NT2/D1 (cell line): ENCODE data around the gene TDRD7.

Experiments used
- DNase-seq: peaks from one replicate; pipeline ENCODE4 v3.0.0-alpha.2; 2011; ENCODE audit warnings: low read depth, low spot score
- H3K27me3 ChIP-seq: 2 replicates; pipeline ENCODE4 v1.6.0; 2011; ENCODE audit warnings: mild to moderate bottlenecking; ENCODE audit not compliant: insufficient read length, insufficient read depth
- H3K36me3 ChIP-seq: 2 replicates; pipeline ENCODE4 v1.6.1; 2011; ENCODE audit warnings: mild to moderate bottlenecking, low read length, mixed read lengths; ENCODE audit not compliant: insufficient read depth, insufficient read length
- H3K4me1 ChIP-seq: 2 replicates; pipeline ENCODE4 v1.5.1; 2011; ENCODE audit not compliant: insufficient read depth, insufficient read length
- H3K4me3 ChIP-seq: 2 replicates; pipeline ENCODE4 v1.5.1; 2011; ENCODE audit warnings: low read depth; ENCODE audit not compliant: insufficient read length
- H3K9ac ChIP-seq: 2 replicates; pipeline ENCODE4 v1.6.0; 2011; ENCODE audit warnings: low read depth; ENCODE audit not compliant: insufficient read length
- H3K9me3 ChIP-seq: 2 replicates; pipeline ENCODE4 v1.5.1; 2011; ENCODE audit warnings: mild to moderate bottlenecking, low read length; ENCODE audit not compliant: insufficient read depth
- SUZ12 ChIP-seq: IDR thresholded peaks from 2 replicates; pipeline ENCODE4 v1.6.1; 2011; ENCODE audit not compliant: insufficient read length, insufficient read depth; ENCODE audit errors: extremely low read depth
- YY1 ChIP-seq: IDR thresholded peaks from 2 replicates; pipeline ENCODE4 v1.6.1; 2011; ENCODE audit not compliant: insufficient read length, insufficient read depth
- ZNF274 ChIP-seq: IDR thresholded peaks from 2 replicates; pipeline ENCODE4 v1.6.1; 2011; ENCODE audit warnings: mild to moderate bottlenecking, low read depth, low read length

The TDRD7 gene

GRCh38 chr9:97500263-97500662 is 88.4 kb downstream of the TDRD7 start:
- Histone ChIP-seq H3K4me1 (peaks cover 7% of the 10 kb centered on the region), H3K9me3 (no peaks in the 10 kb centered on the region), H3K27me3 (peaks cover 57% of the 10 kb centered on the region), H3K9ac (no peak overlapping the region), H3K36me3 (no peaks in the 10 kb centered on the region), H3K4me3 (no peak overlapping the region)
- DNase-seq: no peak
- no peak for TF ChIP-seq SUZ12

- Histone ChIP-seq H3K36me3 (no peaks in the 10 kb centered on the region), H3K27me3 (peaks cover 63% of the 10 kb centered on the region), H3K9me3 (no peaks in the 10 kb centered on the region), H3K4me1 (peaks cover 7% of the 10 kb centered on the region), H3K4me3 (peak overlapping the region; percentile 37), H3K9ac (peak overlapping the region; percentile 58)
- DNase-seq: no peak
- TF ChIP-seq ZNF274: no peak
Measured at GRCh38 chr9:97500765-97501176, 88.9 kb downstream of the TDRD7 start.

GRCh38 chr9:97501177-97501971 is 89.5 kb downstream of the TDRD7 start, which contains the start of gene TMOD1:
TMOD1 (plus strand) TSS chr9:97501666; CDS start chr9:97524189, 22,523 bp downstream.
- Histone ChIP-seq H3K4me3 (peak within 1 kb of the TSS; percentile 51), H3K9me3 (no peaks in the 10 kb centered on the region), H3K9ac (peak within 1 kb of the TSS; percentile 72), H3K27me3 (peaks cover 69% of the 10 kb centered on the region), H3K4me1 (peaks cover 7% of the 10 kb centered on the region), H3K36me3 (no peaks in the 10 kb centered on the region)
- peak; percentile 65 for DNase-seq
- TF ChIP-seq SUZ12: no peak
- TF ChIP-seq YY1: no peak
- TF ChIP-seq ZNF274: no peak

GRCh38 chr9:97501972-97502221 is 90.0 kb downstream of the TDRD7 start:
- H3K27me3 ChIP-seq: peaks cover 70% of the 10 kb centered on the region
- H3K4me3 ChIP-seq: peak overlapping the region; percentile 51
- H3K4me1 ChIP-seq: peaks cover 7% of the 10 kb centered on the region
- H3K9me3 ChIP-seq: no peaks in the 10 kb centered on the region
- H3K9ac ChIP-seq: peak overlapping the region; percentile 72
- TF ChIP-seq SUZ12: no peak
- DNase-seq: no peak
- no peaks in the 10 kb centered on the region for H3K36me3 ChIP-seq

- Histone ChIP-seq H3K27me3 (peaks cover 70% of the 10 kb centered on the region), H3K4me3 (peak overlapping the region; percentile 51), H3K4me1 (peaks cover 7% of the 10 kb centered on the region), H3K9me3 (no peaks in the 10 kb centered on the region), H3K36me3 (no peaks in the 10 kb centered on the region), H3K9ac (peak overlapping the region; percentile 72)
- DNase-seq: no peak
- no peak for TF ChIP-seq SUZ12
- no peak for TF ChIP-seq YY1
- TF ChIP-seq ZNF274: no peak
Measured at GRCh38 chr9:97502222-97502983, 90.5 kb downstream of the TDRD7 start.

- Histone ChIP-seq H3K4me1 (peaks cover 7% of the 10 kb centered on the region), H3K27me3 (peaks cover 70% of the 10 kb centered on the region), H3K9me3 (no peaks in the 10 kb centered on the region), H3K36me3 (no peaks in the 10 kb centered on the region), H3K9ac (peak overlapping the region; percentile 72), H3K4me3 (peak overlapping the region; percentile 51)
- DNase-seq: no peak
- TF ChIP-seq SUZ12: no peak
- TF ChIP-seq ZNF274: no peak
- no peak for TF ChIP-seq YY1
Measured at GRCh38 chr9:97502984-97503861, 91.3 kb downstream of the TDRD7 start.

GRCh38 chr9:97503862-97504210 is 91.9 kb downstream of the TDRD7 start:
- no peak overlapping the region for H3K9ac ChIP-seq
- no peak overlapping the region for H3K4me3 ChIP-seq
- peaks cover 69% of the 10 kb centered on the region for H3K27me3 ChIP-seq
- H3K9me3 ChIP-seq: no peaks in the 10 kb centered on the region
- no peak for DNase-seq
- no peaks in the 10 kb centered on the region for H3K36me3 ChIP-seq
- TF ChIP-seq YY1: no peak
- TF ChIP-seq SUZ12: no peak
- no peak for TF ChIP-seq ZNF274
- peaks cover 7% of the 10 kb centered on the region for H3K4me1 ChIP-seq
